GM18511 (cell line): Measurements from ENCODE around the gene PRM2.
"Not testable (repeated sequence)": the region's sequence is repeated elsewhere in the genome, so short reads cannot be mapped to it uniquely, and the experiment has no call there.

Experiments used
- ATAC-seq: cut with Tn5 transposase; IDR thresholded peaks from one replicate; pipeline ENCODE4 v1.9.1; 2021; ENCODE audit warnings: mild to moderate bottlenecking, moderate library complexity; ENCODE audit not compliant: unreplicated experiment

Gene PRM2

GRCh38 chr16:11290102-11290893 is 14.0 kb upstream of the PRM2 start:
- ATAC-seq: no peak

DNA sequence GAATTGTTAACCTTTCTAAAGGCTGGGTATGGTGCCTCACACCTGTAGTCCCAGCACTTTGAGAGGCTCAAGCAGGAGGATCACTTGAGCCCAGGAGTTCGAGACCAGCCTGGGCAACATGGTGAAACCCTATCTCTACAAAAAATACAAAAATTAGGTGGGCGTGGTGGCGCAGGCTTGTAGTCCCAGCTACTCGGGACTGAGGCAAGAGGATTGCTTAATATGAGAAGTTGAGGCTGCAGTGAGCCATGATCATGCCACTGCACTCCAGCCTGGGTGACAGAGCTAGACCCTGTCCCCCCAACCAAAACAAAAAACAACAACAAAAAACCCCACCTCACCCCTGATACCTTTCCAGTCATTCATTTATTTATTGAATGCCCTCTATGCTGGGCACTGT is 13.4 kb upstream of the PRM2 start:
- ATAC-seq: not testable (repeated sequence)

DNA sequence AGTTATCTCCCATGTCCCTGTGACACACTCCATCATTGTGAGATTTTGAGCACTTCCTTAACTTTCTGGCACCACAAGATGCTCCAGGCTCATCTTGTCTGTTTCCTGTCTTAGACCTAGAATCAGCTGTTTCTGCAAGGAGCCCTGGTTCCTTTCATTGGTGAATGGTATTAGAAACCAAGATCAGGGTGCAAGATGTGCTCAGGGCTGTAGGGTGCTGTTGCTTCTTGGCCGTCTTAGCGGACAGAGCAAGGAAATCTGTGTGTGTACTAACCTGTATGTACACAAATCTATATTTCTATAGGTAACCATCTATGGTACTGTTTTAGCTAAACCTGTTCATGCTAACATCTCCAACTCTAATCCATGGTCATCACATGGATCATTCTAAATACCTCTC is 12.9 kb upstream of the PRM2 start:
- ATAC-seq: no peak

DNA sequence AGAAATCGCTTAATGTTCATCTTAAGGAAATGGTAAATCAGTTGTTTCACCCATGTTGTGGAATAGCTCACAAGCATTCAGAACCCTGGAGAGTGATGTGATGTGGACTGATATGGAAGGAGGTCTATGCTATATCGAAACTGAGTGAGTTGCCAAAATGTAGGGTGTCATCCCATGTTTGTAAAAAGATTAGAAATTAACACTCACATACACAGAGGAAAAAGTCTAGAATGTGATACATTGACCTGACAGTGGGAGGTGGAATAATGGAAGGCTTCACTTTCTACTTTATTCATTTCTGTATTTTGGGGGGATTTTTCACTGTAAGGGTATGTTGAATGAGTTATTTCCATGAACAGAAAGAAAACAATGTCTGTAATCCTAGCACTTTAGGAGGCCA is 9.6 kb upstream of the PRM2 start:
- ATAC-seq: no peak

DNA sequence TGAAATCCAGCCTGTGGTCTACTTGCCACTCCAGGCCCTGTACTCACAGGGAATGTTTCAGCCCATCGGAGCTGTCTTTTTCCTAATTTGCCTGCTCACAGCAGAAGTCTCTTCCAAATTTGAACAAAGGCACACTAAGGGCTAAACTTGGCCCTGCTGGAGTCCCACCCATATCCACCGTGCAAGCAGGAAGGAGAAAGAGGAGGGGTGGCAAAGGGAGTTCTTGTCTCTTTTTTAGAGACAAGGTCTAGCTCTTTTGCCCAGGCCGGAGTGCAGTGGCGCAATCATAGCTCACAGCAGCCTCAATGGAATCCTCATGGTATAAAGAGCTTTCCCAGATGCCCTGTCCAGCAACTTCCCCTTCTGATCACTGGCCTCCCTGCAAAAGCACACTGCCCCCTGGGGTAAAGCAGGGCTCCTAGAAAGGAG is 7.6 kb upstream of the PRM2 start:
- no peak for ATAC-seq

GRCh38 chr16:11280616-11281522 is 4.6 kb upstream of the PRM2 start, which contains the start of gene PRM1:
Gene PRM1 (minus strand): TSS chr16:11281330. CDS start chr16:11281238, 92 bp downstream.
- no peak for ATAC-seq

DNA sequence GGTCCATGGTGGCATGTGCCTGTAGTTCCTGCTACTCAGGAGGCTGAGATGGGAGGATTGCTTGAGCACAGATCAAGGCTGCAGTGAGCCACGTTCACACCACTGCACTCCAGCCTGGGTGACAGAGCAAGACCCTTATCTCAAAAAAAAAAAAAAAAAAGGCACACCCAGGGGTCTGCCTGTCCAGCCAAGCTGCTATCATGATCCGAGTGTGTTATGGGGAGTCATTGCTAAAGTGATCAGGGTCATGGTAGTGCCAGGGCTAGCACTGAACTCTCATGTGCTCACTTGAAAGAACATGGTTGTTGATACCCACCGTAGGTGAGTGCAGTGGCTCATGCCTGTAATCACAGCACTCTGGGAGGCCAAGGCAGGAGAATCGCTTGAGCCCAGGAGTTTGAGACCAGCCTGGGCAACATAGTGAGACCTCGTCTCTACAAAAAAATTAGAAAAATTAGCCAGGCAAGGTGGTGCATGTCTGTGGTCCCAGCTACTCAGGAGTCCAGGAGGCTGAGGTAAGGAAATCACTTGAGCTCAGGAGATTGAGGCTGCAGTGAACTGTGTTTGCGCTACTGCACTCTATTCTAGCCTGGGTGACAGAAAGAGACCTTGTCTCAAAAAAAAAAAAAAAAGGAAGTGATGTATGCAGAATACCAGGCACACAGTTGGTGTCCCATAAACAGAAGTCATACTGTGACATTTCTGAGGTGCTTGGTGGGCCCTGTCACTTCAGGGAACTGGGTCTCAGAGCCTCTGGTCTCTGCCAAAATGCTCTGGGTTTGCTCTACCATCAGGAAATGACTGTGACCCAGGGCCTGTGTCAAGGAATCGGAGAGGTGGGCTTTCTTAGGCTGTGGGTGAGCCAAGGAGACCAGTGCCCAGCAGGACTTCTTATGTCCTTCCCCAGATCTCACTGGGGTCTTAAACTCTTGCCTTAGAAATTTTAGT is 2.7 kb upstream of the PRM2 start:
- no peak for ATAC-seq

- ATAC-seq: no peak
These were observed 1.5 kb upstream of the PRM2 start for GRCh38 chr16:11277607-11278337.

- ATAC-seq: no peak
These were observed 765 bp upstream of the PRM2 start for GRCh38 chr16:11276896-11277593.

GRCh38 chr16:11274964-11275363 is 1.3 kb downstream of the PRM2 start:
- ATAC-seq: no peak

- ATAC-seq: no peak
These were observed 2.5 kb downstream of the PRM2 start for GRCh38 chr16:11273721-11274324.

DNA sequence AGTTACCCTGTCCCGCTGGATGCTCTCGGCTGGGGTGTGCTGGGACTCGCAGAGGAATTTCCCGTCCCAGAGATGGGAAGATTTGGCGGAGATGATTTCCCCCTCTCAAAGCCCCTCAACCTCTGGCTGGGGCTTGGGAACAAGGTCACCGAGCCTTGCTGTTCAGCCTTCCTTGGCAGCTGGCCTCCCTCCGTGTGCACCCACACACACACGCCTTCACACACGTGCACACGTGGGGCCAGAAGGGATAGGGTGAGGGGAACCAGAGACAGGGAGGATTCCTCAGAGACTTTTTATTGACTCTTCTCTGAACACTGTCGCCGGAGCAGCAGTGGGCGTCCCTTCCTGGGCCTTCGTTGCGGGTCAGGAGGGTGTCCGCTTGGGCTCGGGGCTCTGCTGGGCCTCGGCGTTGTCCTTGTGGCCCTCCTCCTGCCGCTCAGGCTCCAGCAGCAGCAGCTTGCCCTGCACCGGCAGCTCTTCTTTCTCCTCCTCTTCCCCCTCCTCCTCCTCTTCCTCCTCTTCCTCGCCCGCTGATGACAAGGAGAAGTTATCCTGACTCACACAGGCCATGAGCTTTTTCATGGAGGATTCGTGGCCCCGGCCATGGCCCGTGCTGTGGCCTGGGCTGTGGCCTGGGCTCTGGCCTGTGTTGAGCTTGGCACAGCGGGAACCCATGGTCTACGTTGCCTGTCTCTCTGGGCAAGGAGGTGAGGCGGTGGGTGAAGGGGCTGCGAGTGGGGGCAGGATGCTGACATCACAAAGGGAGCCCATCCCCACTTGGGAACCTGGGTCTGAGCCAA is 3.2 kb downstream of the PRM2 start, which contains the start of gene PRM3:
PRM3 (minus strand) TSS at position 709 of the 800 bp plus-strand sequence; CDS start at position 675, 34 bp downstream.
- no peak for ATAC-seq

DNA sequence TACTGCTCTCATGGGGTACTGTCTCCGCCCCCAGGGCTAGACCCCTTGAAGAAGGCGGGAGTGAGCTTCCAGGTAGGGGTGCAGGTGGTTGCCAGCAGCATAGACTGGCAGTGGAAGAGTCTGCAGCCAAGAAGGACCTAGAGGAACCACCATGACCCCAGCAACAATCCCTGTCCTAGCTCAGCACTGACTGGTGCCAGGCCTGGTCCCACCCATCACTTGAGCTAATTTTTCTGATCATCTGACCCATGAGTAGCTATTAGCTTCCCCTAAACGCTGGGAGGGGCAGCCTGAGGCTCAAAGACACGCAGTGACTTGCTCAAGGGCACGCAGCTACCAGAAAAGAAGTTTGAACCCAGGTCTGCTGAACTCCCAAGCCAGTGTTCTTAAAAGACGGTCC is 3.8 kb downstream of the PRM2 start:
- ATAC-seq: no peak

DNA sequence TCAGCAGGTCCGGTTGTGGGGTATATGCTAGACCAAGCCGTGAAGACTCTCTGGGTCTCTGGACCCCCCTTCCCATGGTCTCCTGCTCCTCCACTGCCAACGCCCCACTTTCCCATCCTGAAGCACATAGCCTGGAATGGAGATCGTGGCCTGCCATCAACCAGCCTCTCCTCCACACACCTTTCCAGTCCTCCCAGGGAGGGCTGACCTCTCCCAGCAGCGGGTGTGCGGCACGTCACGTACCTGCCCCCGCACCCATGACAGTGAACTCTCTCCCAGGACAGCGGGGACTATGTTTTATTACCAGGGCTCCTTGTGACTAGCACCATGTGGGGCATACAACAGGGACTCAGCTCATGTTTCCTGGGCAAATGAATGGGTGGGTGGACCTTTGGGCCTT is 4.7 kb downstream of the PRM2 start:
- ATAC-seq: no peak

DNA sequence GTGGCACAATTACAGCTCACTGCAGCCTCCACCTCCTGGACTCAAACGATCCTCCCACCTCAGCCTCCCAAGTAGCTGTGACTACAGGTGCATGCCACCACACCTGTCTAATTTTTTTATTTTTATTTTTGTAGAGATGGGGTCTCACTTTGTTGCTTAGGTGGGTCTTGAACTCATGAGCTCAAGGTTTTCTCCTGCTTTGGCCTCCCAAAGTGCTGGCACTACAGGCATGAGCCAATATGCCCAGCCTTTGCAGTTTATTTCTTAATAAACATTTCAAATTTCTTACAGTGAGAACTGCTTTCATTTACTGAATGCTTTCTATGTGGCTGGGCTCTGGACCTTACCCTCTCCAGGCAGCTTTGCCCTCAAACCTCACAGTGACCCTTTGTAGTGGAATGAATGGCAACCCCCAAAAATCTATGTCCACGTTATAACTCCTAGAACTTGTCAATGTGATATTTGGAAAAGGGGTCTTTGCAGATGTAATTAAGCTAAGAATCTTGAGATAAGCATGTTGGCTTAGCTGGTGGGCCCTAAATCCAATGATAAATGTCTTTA is 5.6 kb downstream of the PRM2 start:
- ATAC-seq: no peak

DNA sequence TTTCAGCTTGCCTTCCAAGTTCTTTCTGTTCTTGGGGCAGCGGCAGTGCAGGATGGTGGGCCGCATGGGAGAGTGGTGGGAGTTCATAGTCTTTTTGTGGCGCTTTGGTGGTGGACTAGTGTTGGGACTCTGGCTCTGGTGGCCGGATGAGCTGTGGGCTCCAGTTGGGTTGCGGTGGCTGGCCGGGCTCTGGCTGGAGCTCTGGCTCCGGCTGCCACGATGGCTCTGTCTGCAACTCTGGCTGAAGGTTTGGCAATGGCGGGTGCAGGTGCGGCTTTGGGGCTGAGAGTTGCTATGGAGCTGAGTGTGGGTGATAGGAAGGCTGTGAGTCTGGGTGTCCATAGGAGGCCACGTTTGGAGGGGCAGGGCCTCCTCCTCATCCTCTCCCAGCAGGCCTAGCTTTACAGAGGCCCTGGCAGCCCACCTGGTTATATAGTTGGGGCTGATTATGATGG is 7.3 kb downstream of the PRM2 start, which contains the start of gene TNP2:
TNP2 (minus strand) TSS at position 405 of the 455 bp plus-strand sequence; CDS start at position 342, 63 bp downstream.
- ATAC-seq: no peak

DNA sequence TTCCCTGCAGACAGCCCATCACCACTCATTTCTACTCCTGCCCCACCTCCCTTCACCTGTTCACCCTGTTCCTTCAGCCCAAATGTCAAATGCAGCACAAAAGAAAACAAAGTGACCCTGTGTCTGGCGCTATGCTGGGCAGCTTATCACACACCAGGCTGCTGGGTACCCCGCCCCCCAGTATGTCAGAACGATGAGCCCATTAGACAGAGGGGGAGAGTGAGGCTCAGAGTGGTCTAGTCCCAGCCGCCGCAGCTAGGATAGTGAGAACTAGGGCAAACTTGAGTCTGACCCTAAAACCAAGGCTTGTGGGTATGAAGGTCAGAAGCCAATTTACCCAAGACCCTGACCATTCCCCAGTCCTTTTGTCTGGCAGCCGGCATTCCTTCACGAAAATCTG is 11.2 kb downstream of the PRM2 start:
- no peak for ATAC-seq
